Motor neuron (in vitro differentiated cells): ENCODE measurements around the gene AGPAT3. TPM values are rescaled to one million over a fixed set of nuclear protein-coding genes. Genes with fewer than 3 reads are reported as not detected.
A peak's percentile ranks its signal among the peaks of the same experiment; 100 is the strongest.

Experiments used
- ATAC-seq, 8 experiments: fragments of 200-7000 bp; cut with Tn5 transposase; replicated peaks in 6 of 8; 2 replicates each; pipeline ENCODE4 v1.8.0; 2021; ENCODE audit warnings: mild to moderate bottlenecking in 8 of 8, moderate library complexity in 8 of 8
- H3K27ac ChIP-seq, 2 donors: fragments of 250-450 bp; sonication (Bioruptor Pico); 2 replicates each; pipeline ENCODE4 v1.9.0; 2021; ENCODE audit warnings: antibody characterized with exemption in 2 of 2, mild to moderate bottlenecking in 2 of 2, moderate library complexity in 1 of 2
- H3K4me1 ChIP-seq, 2 donors: fragments of 250-450 bp; sonication (Bioruptor Pico); replicated peaks in 1 of 2; 2 replicates each; pipeline ENCODE4 v1.6.1; 2021; ENCODE audit warnings: antibody characterized with exemption in 2 of 2, mild to moderate bottlenecking in 2 of 2, moderate library complexity in 1 of 2
- H3K4me3 ChIP-seq, 5 donors: fragments of 250-450 bp; sonication (Bioruptor Pico); 2 replicates each; pipeline ENCODE4 v1.9.0; 2021; ENCODE audit warnings: antibody characterized with exemption in 5 of 5, mild to moderate bottlenecking in 5 of 5, moderate library complexity in 4 of 5
- WGBS, 10 experiments: fragments of 450-650 bp; shearing (Covaris generic); methylation state at CpG; one replicate each; pipeline ENCODE4 v1.0.0; 2022; 5-methylcytosine and 5-hydroxymethylcytosine counted together
- in situ Hi-C, 9 experiments: fragments of 400-800 bp; cut with MboI; loops; one replicate each; pipeline ENCODE4 v1.15.0; 2021; ENCODE audit warnings: low sequenced_read_pairs in 9 of 9, low pct_unique_long_range_greater_than_20kb in 2 of 9; ENCODE audit not compliant: unreplicated experiment in 9 of 9
- total RNA-seq, 8 experiments: library from RNA; unstranded; fragments of 300-600 nt; gene quantifications; 2 replicates each; pipeline versions ENCODE4 v1.2.3 to v1.2.4, GENCODE V29; 2022

The AGPAT3 gene
- total RNA-seq, 8 experiments from 2014 or later, result 13.0 to 44.5 (median 16.7) TPM

GRCh38 chr21:43948740-43949498, 83.9 kb downstream of the AGPAT3 start:
- peaks cover 5 to 11% of the 10 kb centered on the region in 2 donors for H3K4me1 ChIP-seq
- H3K4me3 ChIP-seq, result no peak overlapping the region
- in situ Hi-C loops, result no loop called here
- no peak for ATAC-seq
- WGBS, 10 experiments, result 60 to 100% (median 91%) methylated on average over 1 to 5 of the region's 6 CpGs
- H3K27ac ChIP-seq, result no peak overlapping the region

GRCh38 chr21:43949499-43950208, 84.6 kb downstream of the AGPAT3 start:
- Histone ChIP-seq H3K27ac (no peak overlapping the region), H3K4me1 (peaks cover 2 to 4% of the 10 kb centered on the region in 2 donors), H3K4me3 (no peak overlapping the region)
- no peak for ATAC-seq
- 50 to 100% (median 93%) methylated on average over 1 to 4 of the region's 7 CpGs; no CpG with 5 or more reads in 2 of the 10 experiments for WGBS, 10 experiments
- in situ Hi-C loops, result no loop called here

GRCh38 chr21:43950481-43950880, 85.5 kb downstream of the AGPAT3 start:
- in situ Hi-C loops, result no loop called here
- 90 to 100% (median 100%) methylated on average over 1 to 15 of the region's 19 CpGs; no CpG with 5 or more reads in 5 of the 10 experiments for WGBS, 10 experiments
- Histone ChIP-seq H3K27ac (no peak overlapping the region), H3K4me3 (no peak overlapping the region), H3K4me1 (no peaks in the 10 kb centered on the region)
- ATAC-seq, result no peak

- 73 to 100% (median 100%) methylated on average over 1 to 8 of the region's 13 CpGs; no CpG with 5 or more reads in 7 of the 10 experiments for WGBS, 10 experiments
- in situ Hi-C loops, result no loop called here
Measured at GRCh38 chr21:43950936-43951335, 85.9 kb downstream of the AGPAT3 start.

GRCh38 chr21:43951911-43952703, 87.1 kb downstream of the AGPAT3 start:
- Histone ChIP-seq H3K4me1 (no peaks in the 10 kb centered on the region), H3K4me3 (no peak overlapping the region), H3K27ac (no peak overlapping the region)
- in situ Hi-C loops, result no loop called here
- no peak for ATAC-seq
- WGBS, 10 experiments, result 60 to 71% (median 61%) methylated on average over 1 to 3 of the region's 27 CpGs; no CpG with 5 or more reads in 7 of the 10 experiments

More at GRCh38 chr21:43950936-43951335, 85.9 kb downstream of the AGPAT3 start:
- Histone ChIP-seq H3K4me1 (no peaks in the 10 kb centered on the region), H3K4me3 (no peak overlapping the region), H3K27ac (no peak overlapping the region)
- no peak for ATAC-seq

GRCh38 chr21:43953021-43953420, 88.0 kb downstream of the AGPAT3 start:
- Histone ChIP-seq H3K4me3 (no peak overlapping the region), H3K4me1 (peaks cover 0 to 2% of the 10 kb centered on the region in 2 donors), H3K27ac (no peak overlapping the region)
- ATAC-seq, result no peak
- in situ Hi-C loops, result no loop called here
- WGBS, 10 experiments, result 50 to 100% (median 77%) methylated on average over 1 to 8 of the region's 17 CpGs; no CpG with 5 or more reads in 4 of the 10 experiments

- Histone ChIP-seq H3K4me1 (peaks cover 0 to 2% of the 10 kb centered on the region in 2 donors), H3K4me3 (no peak overlapping the region), H3K27ac (no peak overlapping the region)
- in situ Hi-C loops, result no loop called here
- no peak for ATAC-seq
- 70 to 100% (median 99%) methylated on average over 1 to 6 of the region's 11 CpGs; no CpG with 5 or more reads in 6 of the 10 experiments for WGBS, 10 experiments
Measured at GRCh38 chr21:43954042-43954441, 89.0 kb downstream of the AGPAT3 start.

- no peak for ATAC-seq
- Histone ChIP-seq H3K4me3 (no peak overlapping the region), H3K4me1 (peaks cover 0 to 2% of the 10 kb centered on the region in 2 donors), H3K27ac (no peak overlapping the region)
- in situ Hi-C loops, result no loop called here
- WGBS, 10 experiments, result 93 to 100% (median 96%) methylated on average over 1 to 13 of the region's 19 CpGs; no CpG with 5 or more reads in 5 of the 10 experiments
Measured at GRCh38 chr21:43954896-43955295, 89.9 kb downstream of the AGPAT3 start.

- 60 to 100% (median 84%) methylated on average over 1 to 6 of the region's 11 CpGs; no CpG with 5 or more reads in 3 of the 10 experiments for WGBS, 10 experiments
- Histone ChIP-seq H3K27ac (no peak overlapping the region), H3K4me3 (no peak overlapping the region), H3K4me1 (peaks cover 0 to 2% of the 10 kb centered on the region in 2 donors)
- ATAC-seq, result peak in 1 of 8 experiments; percentile 12
- in situ Hi-C loops, result no loop called here
Measured at GRCh38 chr21:43956019-43956669, 91.1 kb downstream of the AGPAT3 start.

- WGBS, 10 experiments, result 0 to 100% (median 75%) methylated on average over 1 to 2 of the region's 6 CpGs; no CpG with 5 or more reads in 4 of the 10 experiments
- Histone ChIP-seq H3K4me3 (no peak overlapping the region), H3K4me1 (peaks cover 0 to 2% of the 10 kb centered on the region in 2 donors), H3K27ac (no peak overlapping the region)
- in situ Hi-C loops, result no loop called here
- ATAC-seq, result no peak
Measured at GRCh38 chr21:43956670-43957035, 91.6 kb downstream of the AGPAT3 start.

- Histone ChIP-seq H3K4me3 (no peak overlapping the region), H3K4me1 (peaks cover 0 to 2% of the 10 kb centered on the region in 2 donors), H3K27ac (no peak overlapping the region)
- ATAC-seq, result no peak
- in situ Hi-C loops, result no loop called here
- 80 to 100% methylated on average over 1 of the region's 17 CpGs; no CpG with 5 or more reads in 8 of the 10 experiments for WGBS, 10 experiments
Measured at GRCh38 chr21:43957128-43957571, 92.1 kb downstream of the AGPAT3 start.

- no peak for ATAC-seq
- in situ Hi-C loops, result no loop called here
- Histone ChIP-seq H3K4me1 (peaks cover 0 to 2% of the 10 kb centered on the region in 2 donors), H3K27ac (no peak overlapping the region), H3K4me3 (no peak overlapping the region)
- WGBS, 10 experiments, result 43 to 100% (median 62%) methylated on average over 1 to 13 of the region's 22 CpGs; no CpG with 5 or more reads in 3 of the 10 experiments
Measured at GRCh38 chr21:43957611-43958362, 92.8 kb downstream of the AGPAT3 start.
